RCC 7860 (cell line): ENCODE measurements around the gene CRPPA.

Experiments used
- DNase-seq: peaks from one replicate; pipeline ENCODE4 v3.0.0-alpha.2; 2015; ENCODE audit warnings: low spot score
- FAIRE-seq: peaks from 2 replicates; lab custom pipeline; 2012; peaks lifted over from hg19 to GRCh38; lab: Jason Lieb, UNC

CRPPA gene

GRCh38 chr7:16428182-16428581, 6.8 kb upstream of the CRPPA start:
- FAIRE-seq (no peak), DNase-seq (no peak)

GRCh38 chr7:16423761-16424160, 2.4 kb upstream of the CRPPA start:
- no peak for FAIRE-seq

GRCh38 chr7:16422917-16423316, 1.6 kb upstream of the CRPPA start:
- DNase-seq (no peak), FAIRE-seq (no peak)

More at GRCh38 chr7:16423761-16424160, 2.4 kb upstream of the CRPPA start:
- DNase-seq, result no peak

GRCh38 chr7:16422103-16422435, 731 bp upstream of the CRPPA start:
- FAIRE-seq, result no peak
- no peak for DNase-seq

- peak; percentile 89 for DNase-seq
- FAIRE-seq, result peak; percentile 70
Measured at GRCh38 chr7:16420649-16421332, 547 bp downstream of the CRPPA start.

GRCh38 chr7:16420329-16420648, 1.0 kb downstream of the CRPPA start:
- FAIRE-seq (no peak), DNase-seq (no peak)

GRCh38 chr7:16419859-16420258, 1.5 kb downstream of the CRPPA start:
- DNase-seq (no peak), FAIRE-seq (no peak)

- DNase-seq, result no peak
- no peak for FAIRE-seq
Measured at GRCh38 chr7:16419126-16419525, 2.2 kb downstream of the CRPPA start.

- no peak for FAIRE-seq
Measured at GRCh38 chr7:16417906-16418305, 3.4 kb downstream of the CRPPA start.

GRCh38 chr7:16416289-16417282, 4.8 kb downstream of the CRPPA start:
- DNase-seq (peak; percentile 33), FAIRE-seq (no peak)

More at GRCh38 chr7:16417906-16418305, 3.4 kb downstream of the CRPPA start:
- DNase-seq, result no peak

- FAIRE-seq (no peak), DNase-seq (no peak)
Measured at GRCh38 chr7:16412274-16413254, 8.8 kb downstream of the CRPPA start.

GRCh38 chr7:16411391-16411790, 9.9 kb downstream of the CRPPA start:
- peak; percentile 57 for DNase-seq
- peak; percentile 78 for FAIRE-seq

GRCh38 chr7:16409777-16410176, 11.6 kb downstream of the CRPPA start:
- FAIRE-seq (no peak), DNase-seq (no peak)

- FAIRE-seq, result no peak
- DNase-seq, result no peak
Measured at GRCh38 chr7:16404636-16405035, 16.7 kb downstream of the CRPPA start.

- DNase-seq, result no peak
- no peak for FAIRE-seq
Measured at GRCh38 chr7:16403475-16403874, 17.9 kb downstream of the CRPPA start.

GRCh38 chr7:16402940-16403339, 18.4 kb downstream of the CRPPA start:
- no peak for DNase-seq

GRCh38 chr7:16402091-16402490, 19.2 kb downstream of the CRPPA start:
- FAIRE-seq (no peak), DNase-seq (no peak)

More at GRCh38 chr7:16402940-16403339, 18.4 kb downstream of the CRPPA start:
- FAIRE-seq, result no peak

GRCh38 chr7:16400893-16401275, 20.5 kb downstream of the CRPPA start:
- DNase-seq (no peak), FAIRE-seq (no peak)

- FAIRE-seq (no peak), DNase-seq (no peak)
Measured at GRCh38 chr7:16399916-16400892, 21.1 kb downstream of the CRPPA start.
